ENCODE data around the gene RTEL1.

- no peak for TF ChIP-seq POLR2AphosphoS5 (IDR thresholded peaks at IDR 0.05; ENCODE audit: low read depth, low read length)
- TF ChIP-seq SMC3 (IDR thresholded peaks at IDR 0.05; ENCODE audit: low read depth, low read length): no peak
These were observed 46.6 kb downstream of the RTEL1 start for GRCh38 chr20:63704749-63705117.

All from SK-N-SH (cell line).